ENCODE measurements around the gene TPO. TPM values are rescaled to one million over a fixed set of nuclear protein-coding genes. Genes with fewer than 3 reads are reported as not detected.

Gene TPO
- total and polyA plus RNA-seq, 5 donors: 1.3 to 2.0 (median 1.4) TPM; not detected in 1

DNA sequence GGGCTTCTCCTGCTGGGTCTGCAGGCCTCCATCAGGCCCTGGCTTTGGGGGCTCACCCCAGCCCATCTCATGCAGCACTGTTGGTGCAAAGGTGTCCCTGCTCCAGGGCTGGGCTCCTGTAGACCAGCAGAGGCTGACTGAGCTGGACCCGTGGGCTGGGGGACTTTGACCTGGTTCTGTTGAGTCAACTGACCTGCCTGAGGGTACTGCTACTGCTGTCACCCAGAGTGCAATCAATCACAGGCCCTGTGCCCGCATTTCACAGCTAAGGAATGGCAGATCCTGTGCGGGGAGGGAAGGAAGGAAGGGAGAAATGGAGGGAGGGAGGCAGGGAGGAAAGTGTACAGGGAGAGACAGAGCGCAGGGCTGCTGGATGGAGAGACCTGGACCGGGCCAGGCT lies 136.8 kb downstream of the TPO start:
- H3K4me3 ChIP-seq (ENCODE audit: low read length): no peak overlapping the region
- no peaks in the 10 kb centered on the region for H3K4me1 ChIP-seq (ENCODE audit: control insufficient read depth, insufficient read depth, low read length)
- 68% methylated on average over 5 of the region's 5 CpGs for WGBS
- no peak overlapping the region for H3K27ac ChIP-seq (ENCODE audit: low read length)
- ATAC-seq (no peak), DNase-seq (no peak)
- intact Hi-C loops (cut with DNase I): no loop called here
- no peaks in the 10 kb centered on the region for H3K27me3 ChIP-seq (ENCODE audit: control insufficient read depth, insufficient read depth)
- no peaks in the 10 kb centered on the region for H3K9me3 ChIP-seq (ENCODE audit: control insufficient read depth, low read length)

GRCh38 chr2:1550658-1551316 lies 137.5 kb downstream of the TPO start:
- Histone ChIP-seq H3K27me3 (ENCODE audit: control insufficient read depth, insufficient read depth) (no peaks in the 10 kb centered on the region), H3K4me3 (ENCODE audit: low read length) (no peak overlapping the region), H3K9me3 (ENCODE audit: control insufficient read depth, low read length) (no peaks in the 10 kb centered on the region), H3K4me1 (ENCODE audit: control insufficient read depth, insufficient read depth, low read length) (no peaks in the 10 kb centered on the region), H3K27ac (ENCODE audit: low read length) (no peak overlapping the region)
- DNase-seq (peak; percentile 58 to 88 (median 78)), ATAC-seq (peak; percentile 82 to 85)
- 27% methylated on average over 32 of the region's 32 CpGs for WGBS
- intact Hi-C loops (cut with DNase I): no loop called here

DNA sequence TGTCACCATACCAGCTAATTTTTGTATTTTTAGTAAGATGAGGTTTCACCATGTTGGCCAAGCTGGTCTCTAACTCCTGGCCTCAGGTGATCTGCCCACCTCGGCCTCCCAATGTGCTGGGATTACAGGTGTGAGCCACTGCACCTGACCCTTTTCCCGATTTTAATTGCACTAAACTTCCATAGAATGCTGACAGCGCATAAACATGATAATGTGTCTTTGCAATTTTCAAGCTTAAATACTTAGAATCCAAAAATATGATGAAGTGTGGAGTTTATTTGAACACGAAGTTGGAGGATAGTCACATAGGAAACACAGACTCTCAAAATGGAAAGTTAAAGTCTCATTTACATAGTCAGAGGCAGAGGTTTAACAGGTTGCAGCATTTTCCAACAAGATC lies 138.6 kb downstream of the TPO start:
- no peaks in the 10 kb centered on the region for H3K4me1 ChIP-seq (ENCODE audit: control insufficient read depth, insufficient read depth, low read length)
- H3K27me3 ChIP-seq (ENCODE audit: control insufficient read depth, insufficient read depth): no peaks in the 10 kb centered on the region
- 93% methylated on average over 4 of the region's 4 CpGs for WGBS
- DNase-seq (no peak), ATAC-seq (no peak)
- no peak overlapping the region for H3K27ac ChIP-seq (ENCODE audit: low read length)
- no peaks in the 10 kb centered on the region for H3K9me3 ChIP-seq (ENCODE audit: control insufficient read depth, low read length)
- no peak overlapping the region for H3K4me3 ChIP-seq (ENCODE audit: low read length)
- intact Hi-C loops (cut with DNase I): no loop called here

DNA sequence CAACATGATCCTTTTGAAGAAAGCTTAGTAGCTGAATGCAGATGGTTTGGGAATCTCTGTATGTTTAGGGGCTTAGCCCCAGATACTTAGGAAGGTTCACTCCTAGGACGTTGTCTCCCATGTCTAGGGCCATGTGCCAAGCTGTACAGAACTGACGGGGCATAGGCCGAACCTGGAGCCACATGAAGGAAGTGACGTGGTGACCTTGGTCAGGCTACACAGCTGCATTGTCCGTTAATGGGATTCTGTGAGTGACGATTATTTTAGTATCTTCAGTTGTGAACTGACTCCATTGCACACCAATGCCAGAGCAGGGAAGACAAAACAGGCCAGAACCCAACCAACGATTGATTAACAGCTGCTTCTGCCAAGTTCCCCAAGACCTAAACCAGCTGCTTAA lies 139.3 kb downstream of the TPO start:
- WGBS: 77% methylated on average over 7 of the region's 7 CpGs
- no peak overlapping the region for H3K4me3 ChIP-seq (ENCODE audit: low read length)
- no peaks in the 10 kb centered on the region for H3K4me1 ChIP-seq (ENCODE audit: control insufficient read depth, insufficient read depth, low read length)
- ATAC-seq: no peak
- DNase-seq: no peak
- no peaks in the 10 kb centered on the region for H3K27me3 ChIP-seq (ENCODE audit: control insufficient read depth, insufficient read depth)
- H3K9me3 ChIP-seq (ENCODE audit: control insufficient read depth, low read length): no peaks in the 10 kb centered on the region
- intact Hi-C loops (cut with DNase I): no loop called here
- no peak overlapping the region for H3K27ac ChIP-seq (ENCODE audit: low read length)

DNA sequence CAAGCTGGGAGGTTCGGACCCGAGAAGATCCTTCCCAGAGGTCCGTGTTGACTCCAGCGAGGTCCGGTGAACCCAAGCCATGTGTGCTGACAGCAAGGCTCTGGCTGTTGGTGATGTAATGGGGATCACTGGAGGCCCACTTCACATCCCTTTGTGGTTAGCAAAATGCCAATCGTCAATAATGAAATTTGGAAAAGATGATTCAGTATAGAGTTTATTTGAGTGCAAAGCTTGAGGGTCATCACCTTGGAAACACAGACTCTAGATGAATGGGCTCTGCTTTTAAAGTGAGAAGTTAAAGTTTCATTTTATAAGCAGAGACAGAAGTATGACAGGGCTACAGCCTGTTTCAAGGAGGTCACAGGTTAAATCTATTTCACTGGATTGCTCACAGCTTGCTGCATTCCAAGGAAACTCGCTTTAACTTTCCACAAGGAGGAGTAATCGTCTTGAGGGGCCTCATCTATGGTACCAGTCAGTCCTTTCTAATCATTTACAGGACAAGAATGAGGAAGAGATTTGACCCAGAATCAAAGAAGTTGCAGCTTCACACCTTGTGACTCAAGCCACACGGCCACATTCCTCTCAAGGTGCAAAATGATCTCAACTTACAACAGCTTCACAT lies 140.5 kb downstream of the TPO start:
- H3K4me3 ChIP-seq (ENCODE audit: low read length): no peak overlapping the region
- H3K27me3 ChIP-seq (ENCODE audit: control insufficient read depth, insufficient read depth): no peaks in the 10 kb centered on the region
- no peaks in the 10 kb centered on the region for H3K9me3 ChIP-seq (ENCODE audit: control insufficient read depth, low read length)
- intact Hi-C loops (cut with DNase I): no loop called here
- H3K4me1 ChIP-seq (ENCODE audit: control insufficient read depth, insufficient read depth, low read length): no peaks in the 10 kb centered on the region
- DNase-seq (no peak), ATAC-seq (no peak)
- WGBS: 64% methylated on average over 9 of the region's 9 CpGs
- no peak overlapping the region for H3K27ac ChIP-seq (ENCODE audit: low read length)

- Histone ChIP-seq H3K27ac (ENCODE audit: low read length) (no peak overlapping the region), H3K9me3 (ENCODE audit: control insufficient read depth, low read length) (no peaks in the 10 kb centered on the region), H3K4me1 (ENCODE audit: control insufficient read depth, insufficient read depth, low read length) (no peaks in the 10 kb centered on the region), H3K4me3 (ENCODE audit: low read length) (no peak overlapping the region), H3K27me3 (ENCODE audit: control insufficient read depth, insufficient read depth) (no peaks in the 10 kb centered on the region)
- 91% methylated on average over 9 of the region's 9 CpGs for WGBS
- ATAC-seq (no peak), DNase-seq (no peak)
- intact Hi-C loops (cut with DNase I): no loop called here
Measured at GRCh38 chr2:1556286-1556685, 143.0 kb downstream of the TPO start.

- intact Hi-C loops (cut with DNase I): no loop called here
- H3K9me3 ChIP-seq (ENCODE audit: control insufficient read depth, low read length): no peaks in the 10 kb centered on the region
- DNase-seq (peak in 1 of 3 donors; percentile 54), ATAC-seq (peak; percentile 42 to 81)
- 89% methylated on average over 13 of the region's 13 CpGs for WGBS
- no peaks in the 10 kb centered on the region for H3K4me1 ChIP-seq (ENCODE audit: control insufficient read depth, insufficient read depth, low read length)
- H3K27ac ChIP-seq (ENCODE audit: low read length): no peak overlapping the region
- no peak overlapping the region for H3K4me3 ChIP-seq (ENCODE audit: low read length)
- H3K27me3 ChIP-seq (ENCODE audit: control insufficient read depth, insufficient read depth): no peaks in the 10 kb centered on the region
Measured at GRCh38 chr2:1556776-1557466, 143.7 kb downstream of the TPO start.

GRCh38 chr2:1557467-1557820 lies 144.2 kb downstream of the TPO start:
- intact Hi-C loops (cut with DNase I): no loop called here
- H3K27ac ChIP-seq (ENCODE audit: low read length): no peak overlapping the region
- 77% methylated on average over 11 of the region's 11 CpGs for WGBS
- ATAC-seq (no peak), DNase-seq (no peak)
- no peaks in the 10 kb centered on the region for H3K27me3 ChIP-seq (ENCODE audit: control insufficient read depth, insufficient read depth)
- no peaks in the 10 kb centered on the region for H3K4me1 ChIP-seq (ENCODE audit: control insufficient read depth, insufficient read depth, low read length)
- no peak overlapping the region for H3K4me3 ChIP-seq (ENCODE audit: low read length)
- no peaks in the 10 kb centered on the region for H3K9me3 ChIP-seq (ENCODE audit: control insufficient read depth, low read length)

- H3K4me3 ChIP-seq (ENCODE audit: low read length): no peak overlapping the region
Measured at GRCh38 chr2:1559589-1560175, 146.4 kb downstream of the TPO start.

GRCh38 chr2:1561259-1561658 lies 148.0 kb downstream of the TPO start:
- ATAC-seq (peak in 1 of 2 donors; percentile 50), DNase-seq (no peak)
- 85% methylated on average over 14 of the region's 14 CpGs for WGBS
- H3K4me3 ChIP-seq (ENCODE audit: low read length): no peak overlapping the region
- intact Hi-C loops (cut with DNase I): no loop called here
- no peak overlapping the region for H3K27ac ChIP-seq (ENCODE audit: low read length)
- no peaks in the 10 kb centered on the region for H3K9me3 ChIP-seq (ENCODE audit: control insufficient read depth, low read length)
- no peaks in the 10 kb centered on the region for H3K27me3 ChIP-seq (ENCODE audit: control insufficient read depth, insufficient read depth)
- H3K4me1 ChIP-seq (ENCODE audit: control insufficient read depth, insufficient read depth, low read length): no peaks in the 10 kb centered on the region

More at GRCh38 chr2:1559589-1560175, 146.4 kb downstream of the TPO start:
- intact Hi-C loops (cut with DNase I): no loop called here
- H3K27me3 ChIP-seq (ENCODE audit: control insufficient read depth, insufficient read depth): no peaks in the 10 kb centered on the region
- no peaks in the 10 kb centered on the region for H3K9me3 ChIP-seq (ENCODE audit: control insufficient read depth, low read length)
- no peaks in the 10 kb centered on the region for H3K4me1 ChIP-seq (ENCODE audit: control insufficient read depth, insufficient read depth, low read length)
- no peak overlapping the region for H3K27ac ChIP-seq (ENCODE audit: low read length)
- 93% methylated on average over 15 of the region's 15 CpGs for WGBS
- DNase-seq (no peak), ATAC-seq (no peak)

DNA sequence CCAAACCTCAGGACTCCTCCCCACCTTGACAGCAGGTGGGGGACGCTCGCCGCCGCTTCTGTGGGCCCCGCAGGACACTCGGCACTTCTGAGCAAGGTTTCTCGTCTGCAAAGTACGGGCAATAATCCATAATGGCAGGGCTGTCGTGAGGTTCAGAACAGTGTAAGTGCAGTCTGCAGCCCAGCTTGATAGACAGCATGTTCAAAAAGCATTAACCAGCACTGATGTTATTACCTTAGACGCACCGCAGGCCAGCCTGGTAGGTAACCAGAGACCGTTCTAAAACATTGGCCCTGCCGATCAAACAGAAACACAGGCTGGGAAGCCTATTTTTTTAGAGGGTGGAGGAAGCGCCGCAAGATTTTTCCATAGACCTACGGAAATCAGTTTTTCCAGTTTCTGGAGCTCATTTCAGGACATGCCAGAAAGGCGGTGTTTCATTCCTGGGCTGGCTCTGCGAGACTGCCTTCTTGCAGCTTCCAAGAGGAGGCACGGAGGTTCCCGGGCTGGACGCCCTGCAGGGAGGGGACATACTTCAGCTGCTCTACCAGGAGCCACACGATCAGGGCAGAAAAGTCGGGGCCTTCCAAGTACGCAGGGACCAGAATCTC lies 148.7 kb downstream of the TPO start:
- no peak overlapping the region for H3K27ac ChIP-seq (ENCODE audit: low read length)
- H3K27me3 ChIP-seq (ENCODE audit: control insufficient read depth, insufficient read depth): no peaks in the 10 kb centered on the region
- peak in 2 of 3 donors; percentile 62 to 73 for DNase-seq
- ATAC-seq: peak; percentile 72 to 87
- H3K4me1 ChIP-seq (ENCODE audit: control insufficient read depth, insufficient read depth, low read length): no peaks in the 10 kb centered on the region
- no peaks in the 10 kb centered on the region for H3K9me3 ChIP-seq (ENCODE audit: control insufficient read depth, low read length)
- 65% methylated on average over 24 of the region's 24 CpGs for WGBS
- intact Hi-C loops (cut with DNase I): no loop called here
- no peak overlapping the region for H3K4me3 ChIP-seq (ENCODE audit: low read length)

All from right cardiac atrium (tissue), 5 donors.